C4-2B (cell line): ENCODE measurements around the gene KRTAP11-1.

Experiments used
- CTCF ChIP-seq: fragments of 450-650 bp; conservative IDR thresholded peaks from 2 replicates; pipeline ENCODE4 v1.5.1; 2017; ENCODE audit warnings: mild to moderate bottlenecking
- ZFX ChIP-seq: fragments of 450-650 bp; IDR thresholded peaks from 2 replicates; pipeline ENCODE4 v1.6.1; 2017

GRCh38 chr21:30847627-30848500 is 33.5 kb downstream of the KRTAP11-1 start:
- TF ChIP-seq CTCF (no peak; the same call in 1 of the 2 replicates), ZFX (no peak)
